Loucy (cell line): ENCODE measurements around the gene CORO2B.

Source experiments
- H2AFZ ChIP-seq: fragments of 200-600 bp; sonication (generic); 2 replicates; pipeline ENCODE4 v1.6.0; 2016; ENCODE audit warnings: antibody characterized with exemption, mild to moderate bottlenecking, low read length, moderate library complexity
- H3F3A ChIP-seq: fragments of 200-600 bp; 2 replicates; pipeline ENCODE4 v1.6.0; 2016; ENCODE audit warnings: antibody characterized with exemption, low read depth, mild to moderate bottlenecking
- H3K27me3 ChIP-seq: fragments of 200-600 bp; sonication (generic); 2 replicates; pipeline ENCODE4 v1.6.1; 2014; ENCODE audit warnings: low read length, mild to moderate bottlenecking; ENCODE audit not compliant: insufficient read depth, poor library complexity, severe bottlenecking
- H3K36me3 ChIP-seq: fragments of 200-600 bp; sonication (generic); 2 replicates; pipeline ENCODE4 v1.6.1; 2016; ENCODE audit warnings: low read length; ENCODE audit not compliant: insufficient read depth
- H3K4me1 ChIP-seq: fragments of 200-600 bp; sonication (generic); 2 replicates; pipeline ENCODE4 v1.5.1; 2014; ENCODE audit warnings: low read length, mild to moderate bottlenecking; ENCODE audit not compliant: insufficient read depth, poor library complexity, severe bottlenecking
- H3K4me2 ChIP-seq: fragments of 200-600 bp; sonication (generic); 2 replicates; pipeline ENCODE4 v1.6.0; 2014; ENCODE audit warnings: antibody characterized with exemption, low read length, low read depth, mild to moderate bottlenecking; ENCODE audit not compliant: poor library complexity, severe bottlenecking
- H3K4me3 ChIP-seq: fragments of 200-600 bp; sonication (generic); 2 replicates; pipeline ENCODE4 v1.5.1; 2014; ENCODE audit warnings: low read length, mild to moderate bottlenecking, mixed read lengths; ENCODE audit not compliant: poor library complexity, severe bottlenecking
- H3K79me2 ChIP-seq: fragments of 200-600 bp; sonication (generic); 2 replicates; pipeline ENCODE4 v1.6.1; 2014; ENCODE audit warnings: low read length; ENCODE audit not compliant: insufficient read depth
- H3K9ac ChIP-seq: fragments of 200-600 bp; sonication (generic); 2 replicates; pipeline ENCODE4 v1.6.0; 2014; ENCODE audit warnings: mild to moderate bottlenecking, low read depth, low read length, moderate library complexity; ENCODE audit not compliant: poor library complexity, severe bottlenecking
- H3K9me2 ChIP-seq: fragments of 200-600 bp; sonication (generic); replicated peaks from 2 replicates; pipeline ENCODE4 v1.6.1; 2016; ENCODE audit warnings: low read depth, low read length, mixed read lengths
- H3K9me3 ChIP-seq: fragments of 200-600 bp; sonication (generic); 2 replicates; pipeline ENCODE4 v1.6.1; 2014; ENCODE audit warnings: mild to moderate bottlenecking, antibody characterized with exemption, low read length, low read depth; ENCODE audit not compliant: insufficient read depth
- H4K20me1 ChIP-seq: fragments of 200-600 bp; sonication (generic); 2 replicates; pipeline ENCODE4 v1.6.0; 2014; ENCODE audit warnings: antibody characterized with exemption, low read length, mild to moderate bottlenecking; ENCODE audit not compliant: insufficient read depth, poor library complexity, severe bottlenecking
- CTCF ChIP-seq: fragments of 200-600 bp; sonication (generic); conservative IDR thresholded peaks from 2 replicates; pipeline ENCODE4 v1.5.1; 2014; ENCODE audit warnings: mild to moderate bottlenecking, antibody characterized with exemption, low read length
- EZH2phosphoT487 ChIP-seq: fragments of 200-600 bp; IDR thresholded peaks from 2 replicates; pipeline ENCODE4 v1.6.1; 2018; ENCODE audit warnings: antibody characterized with exemption, mild to moderate bottlenecking, moderate library complexity, borderline replicate concordance

CORO2B gene

GRCh38 chr15:68565234-68565633 lies 13.6 kb upstream of the CORO2B start:
- no peak for TF ChIP-seq CTCF
- TF ChIP-seq EZH2phosphoT487 = no peak
- Histone ChIP-seq H3K9me2 (no peaks in the 10 kb centered on the region), H3K36me3 (no peaks in the 10 kb centered on the region), H3K4me2 (no peak overlapping the region), H3K27me3 (no peaks in the 10 kb centered on the region), H4K20me1 (no peaks in the 10 kb centered on the region), H2AFZ (no peak overlapping the region), H3F3A (no peaks in the 10 kb centered on the region), H3K4me3 (no peak overlapping the region), H3K9me3 (no peaks in the 10 kb centered on the region), H3K4me1 (no peaks in the 10 kb centered on the region), H3K9ac (no peak overlapping the region), H3K79me2 (no peaks in the 10 kb centered on the region)

- H3F3A ChIP-seq = no peaks in the 10 kb centered on the region
- H3K4me1 ChIP-seq = no peaks in the 10 kb centered on the region
- no peaks in the 10 kb centered on the region for H3K36me3 ChIP-seq
- H3K9me3 ChIP-seq = no peaks in the 10 kb centered on the region
- no peaks in the 10 kb centered on the region for H3K27me3 ChIP-seq
- TF ChIP-seq EZH2phosphoT487 = no peak
- TF ChIP-seq CTCF = no peak
- H2AFZ ChIP-seq = no peak overlapping the region
- no peaks in the 10 kb centered on the region for H4K20me1 ChIP-seq
- no peak overlapping the region for H3K4me2 ChIP-seq
- no peak overlapping the region for H3K4me3 ChIP-seq
- H3K79me2 ChIP-seq = no peaks in the 10 kb centered on the region
- H3K9me2 ChIP-seq = no peaks in the 10 kb centered on the region
- H3K9ac ChIP-seq = no peak overlapping the region
These were observed 13.1 kb upstream of the CORO2B start for GRCh38 chr15:68565726-68566125.

GRCh38 chr15:68566377-68566954 lies 12.3 kb upstream of the CORO2B start:
- H2AFZ ChIP-seq = no peak overlapping the region
- no peaks in the 10 kb centered on the region for H3K9me3 ChIP-seq
- no peaks in the 10 kb centered on the region for H3K27me3 ChIP-seq
- TF ChIP-seq EZH2phosphoT487 = no peak
- no peak for TF ChIP-seq CTCF
- H4K20me1 ChIP-seq = no peaks in the 10 kb centered on the region
- no peaks in the 10 kb centered on the region for H3K79me2 ChIP-seq
- H3K36me3 ChIP-seq = no peaks in the 10 kb centered on the region
- H3K4me1 ChIP-seq = no peaks in the 10 kb centered on the region
- no peak overlapping the region for H3K4me2 ChIP-seq
- H3K4me3 ChIP-seq = no peak overlapping the region
- no peaks in the 10 kb centered on the region for H3K9me2 ChIP-seq
- H3K9ac ChIP-seq = no peak overlapping the region
- no peaks in the 10 kb centered on the region for H3F3A ChIP-seq
